ENCODE data around the gene PELI1.

DNA sequence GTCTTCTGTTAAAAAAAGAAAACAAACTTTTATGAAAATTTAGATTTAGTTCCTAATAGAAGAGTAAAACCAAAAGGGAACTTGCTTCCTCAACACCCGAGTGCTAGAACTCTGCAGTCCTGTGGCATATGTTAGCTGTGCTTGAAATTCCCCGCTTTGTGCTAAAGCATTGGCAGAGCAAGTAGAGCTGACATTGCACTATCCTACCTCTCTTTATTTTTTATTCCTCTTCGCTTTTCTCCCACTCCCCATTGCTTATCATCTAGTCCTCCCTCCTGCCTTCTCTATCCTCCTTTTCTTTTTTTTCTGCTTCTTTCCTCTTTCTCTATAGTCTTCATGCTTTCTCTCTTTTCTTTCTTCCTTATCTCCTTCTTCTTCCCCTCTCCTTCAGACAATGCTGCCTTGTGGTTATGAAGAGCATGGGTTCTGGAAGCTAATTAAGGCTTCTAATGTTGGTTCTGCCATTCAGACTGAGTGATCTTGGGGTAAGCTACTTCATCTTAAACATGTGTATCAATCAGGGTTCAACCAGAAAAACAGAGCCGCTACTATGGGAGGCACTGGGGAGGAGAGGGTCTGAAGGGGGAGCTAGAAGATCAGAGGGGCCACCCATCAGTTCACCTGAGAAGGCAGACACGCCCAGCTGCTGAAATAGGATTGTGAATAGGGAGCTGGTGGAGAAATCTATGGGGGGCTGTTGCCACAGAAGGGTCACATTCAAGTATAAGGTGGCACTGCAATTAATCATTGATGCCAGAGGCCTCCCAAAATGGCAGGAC lies 31.4 kb upstream of the PELI1 start:
- no peak for TF ChIP-seq POLR2A (IDR thresholded peaks at IDR 0.05)
- TF ChIP-seq, protein P1, sequence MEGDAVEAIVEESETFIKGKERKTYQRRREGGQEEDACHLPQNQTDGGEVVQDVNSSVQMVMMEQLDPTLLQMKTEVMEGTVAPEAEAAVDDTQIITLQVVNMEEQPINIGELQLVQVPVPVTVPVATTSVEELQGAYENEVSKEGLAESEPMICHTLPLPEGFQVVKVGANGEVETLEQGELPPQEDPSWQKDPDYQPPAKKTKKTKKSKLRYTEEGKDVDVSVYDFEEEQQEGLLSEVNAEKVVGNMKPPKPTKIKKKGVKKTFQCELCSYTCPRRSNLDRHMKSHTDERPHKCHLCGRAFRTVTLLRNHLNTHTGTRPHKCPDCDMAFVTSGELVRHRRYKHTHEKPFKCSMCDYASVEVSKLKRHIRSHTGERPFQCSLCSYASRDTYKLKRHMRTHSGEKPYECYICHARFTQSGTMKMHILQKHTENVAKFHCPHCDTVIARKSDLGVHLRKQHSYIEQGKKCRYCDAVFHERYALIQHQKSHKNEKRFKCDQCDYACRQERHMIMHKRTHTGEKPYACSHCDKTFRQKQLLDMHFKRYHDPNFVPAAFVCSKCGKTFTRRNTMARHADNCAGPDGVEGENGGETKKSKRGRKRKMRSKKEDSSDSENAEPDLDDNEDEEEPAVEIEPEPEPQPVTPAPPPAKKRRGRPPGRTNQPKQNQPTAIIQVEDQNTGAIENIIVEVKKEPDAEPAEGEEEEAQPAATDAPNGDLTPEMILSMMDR (IDR thresholded peaks at IDR 0.05), result no peak

Measured in upper lobe of left lung (tissue), 4 donors.